ENCODE data around the gene CNGB1. TPM values are rescaled to one million over a fixed set of nuclear protein-coding genes. Genes with fewer than 3 reads are reported as not detected.

The CNGB1 gene
- polyA plus RNA-seq, 2 of the 4 experiments (the other 2 are of a cell fraction): 0.23 to 0.39 TPM

GRCh38 chr16:57987441-57988177 is 16.7 kb upstream of the CNGB1 start:
- Histone ChIP-seq H3K9me3 (no peaks in the 10 kb centered on the region), H3K4me1 (peaks cover 12% of the 10 kb centered on the region), H3K4me3 (no peak overlapping the region), H3K27ac (no peak overlapping the region), H3K4me2 (no peak overlapping the region)
- TF ChIP-seq RARB (CRISPR knock-in tag; IDR thresholded peaks at IDR 0.05): no peak
- TF ChIP-seq NR3C1 (IDR thresholded peaks at IDR 0.05): no peak
- no peak for TF ChIP-seq JUNB (IDR thresholded peaks at IDR 0.05)
- TF ChIP-seq MAX (IDR thresholded peaks at IDR 0.05): no peak
- no peak for TF ChIP-seq ZC3H11A (IDR thresholded peaks at IDR 0.05)
- no peak for TF ChIP-seq TP53 (CRISPR knock-in tag; IDR thresholded peaks at IDR 0.05)
- no peak for TF ChIP-seq CBX2 (IDR thresholded peaks at IDR 0.05; ENCODE audit: borderline replicate concordance, low read depth)
- no peak for TF ChIP-seq FOXS1 (CRISPR knock-in tag; IDR thresholded peaks at IDR 0.05)
- no peak for TF ChIP-seq KDM5A (IDR thresholded peaks at IDR 0.05)
- TF ChIP-seq NPAS2 (CRISPR knock-in tag; IDR thresholded peaks at IDR 0.05; ENCODE audit: borderline replicate concordance): no peak
- 96% methylated on average over 8 of the region's 8 CpGs for WGBS (ENCODE audit: missing lambda C conversion rate)
- DNase-seq (ENCODE audit: low read depth in 1 of 2, low spot score in 1 of 2) (no peak), FAIRE-seq (no peak), ATAC-seq (no peak)
- ChIA-PET CTCF (interaction anchor here (0.8 to 5.3 kb wide), 3 partner anchors 13 to 427 kb away, joined by 3 to 29 read pairs (median 25); partner anchors contain the start of genes USB1 and ZNF319), POLR2A (no interaction called here)

- FAIRE-seq: no peak
- ChIA-PET POLR2A (no interaction called here), CTCF (interaction anchor here (0.7 to 5.3 kb wide), 4 partner anchors 15 to 87 kb away, joined by 3 to 25 read pairs (median 5); partner anchors contain the start of gene USB1)
- Histone ChIP-seq H3K27ac (no peak overlapping the region), H3K9me3 (no peaks in the 10 kb centered on the region), H3K4me2 (no peak overlapping the region), H3K4me3 (no peak overlapping the region), H3K4me1 (peaks cover 12% of the 10 kb centered on the region)
- no peak for DNase-seq (ENCODE audit: low read depth in 1 of 2, low spot score in 1 of 2)
- TF ChIP-seq JUN (IDR thresholded peaks at IDR 0.05) (no peak), CHD2 (IDR thresholded peaks at IDR 0.05; ENCODE audit: low read length, partially characterized antibody) (no peak), CBX8 (IDR thresholded peaks at IDR 0.05) (no peak), HMGXB4 (CRISPR knock-in tag; IDR thresholded peaks at IDR 0.05; ENCODE audit: borderline replicate concordance) (no peak), NFE2L2 (conservative IDR thresholded peaks at IDR 0.05; ENCODE audit: low read length) (no peak), HDAC2 (IDR thresholded peaks at IDR 0.05) (no peak), ZNF302 (CRISPR knock-in tag; IDR thresholded peaks at IDR 0.05) (no peak), CEBPB (IDR thresholded peaks at IDR 0.05) (no peak), SMC3 (IDR thresholded peaks at IDR 0.05) (no peak), RNF2 (IDR thresholded peaks at IDR 0.05; ENCODE audit: borderline replicate concordance, low read depth) (no peak), EP300 (IDR thresholded peaks at IDR 0.05) (no peak), BCL3 (IDR thresholded peaks at IDR 0.05) (no peak), HEYL (CRISPR knock-in tag; IDR thresholded peaks at IDR 0.05) (no peak), ESRRA (IDR thresholded peaks at IDR 0.05; ENCODE audit: borderline replicate concordance, low read length) (no peak)
- no peak for ATAC-seq
- WGBS (ENCODE audit: missing lambda C conversion rate): 81% methylated on average over 9 of the region's 9 CpGs
Observed at GRCh38 chr16:57986196-57986595, 15.3 kb upstream of the CNGB1 start.
